DND-41 (cell line): ENCODE results near the gene TOE1.

ENCODE experiments used
- EZH2 ChIP-seq: IDR thresholded peaks from 3 replicates; pipeline ENCODE4 v1.6.1; 2012; ENCODE audit warnings: borderline replicate concordance, low read depth, mild to moderate bottlenecking, moderate library complexity, low read length, inconsistent platforms; ENCODE audit not compliant: severe bottlenecking
- TF ChIP-seq, protein P1 (sequence below): IDR thresholded peaks from 2 replicates; pipeline ENCODE4 v1.5.1; 2012; ENCODE audit warnings: borderline replicate concordance, low read length, moderate library complexity, mild to moderate bottlenecking; ENCODE audit not compliant: poor library complexity, severe bottlenecking; ENCODE audit errors: extremely low read depth

GRCh38 chr1:45375104-45376090 lies 35.4 kb downstream of the TOE1 start:
- TF ChIP-seq, protein P1, sequence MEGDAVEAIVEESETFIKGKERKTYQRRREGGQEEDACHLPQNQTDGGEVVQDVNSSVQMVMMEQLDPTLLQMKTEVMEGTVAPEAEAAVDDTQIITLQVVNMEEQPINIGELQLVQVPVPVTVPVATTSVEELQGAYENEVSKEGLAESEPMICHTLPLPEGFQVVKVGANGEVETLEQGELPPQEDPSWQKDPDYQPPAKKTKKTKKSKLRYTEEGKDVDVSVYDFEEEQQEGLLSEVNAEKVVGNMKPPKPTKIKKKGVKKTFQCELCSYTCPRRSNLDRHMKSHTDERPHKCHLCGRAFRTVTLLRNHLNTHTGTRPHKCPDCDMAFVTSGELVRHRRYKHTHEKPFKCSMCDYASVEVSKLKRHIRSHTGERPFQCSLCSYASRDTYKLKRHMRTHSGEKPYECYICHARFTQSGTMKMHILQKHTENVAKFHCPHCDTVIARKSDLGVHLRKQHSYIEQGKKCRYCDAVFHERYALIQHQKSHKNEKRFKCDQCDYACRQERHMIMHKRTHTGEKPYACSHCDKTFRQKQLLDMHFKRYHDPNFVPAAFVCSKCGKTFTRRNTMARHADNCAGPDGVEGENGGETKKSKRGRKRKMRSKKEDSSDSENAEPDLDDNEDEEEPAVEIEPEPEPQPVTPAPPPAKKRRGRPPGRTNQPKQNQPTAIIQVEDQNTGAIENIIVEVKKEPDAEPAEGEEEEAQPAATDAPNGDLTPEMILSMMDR = no peak
- no peak for TF ChIP-seq EZH2
